DOHH2 (cell line): ENCODE results near the gene PNPLA5.

ENCODE experiments used
- H3F3A ChIP-seq: fragments of 200-600 bp; sonication (generic), shearing (Covaris generic); 2 replicates; pipeline ENCODE4 v1.6.0; 2016; ENCODE audit warnings: antibody characterized with exemption, mild to moderate bottlenecking; ENCODE audit not compliant: control insufficient read depth, insufficient read depth
- H3K27ac ChIP-seq: fragments of 200-600 bp; sonication (generic); 2 replicates; pipeline ENCODE4 v1.5.1; 2014; ENCODE audit warnings: low read depth, mild to moderate bottlenecking, low read length, moderate library complexity
- H3K27me3 ChIP-seq: fragments of 200-600 bp; sonication (generic); 2 replicates; pipeline ENCODE4 v1.6.1; 2014; ENCODE audit warnings: mild to moderate bottlenecking, low read length, mixed read lengths; ENCODE audit not compliant: control insufficient read depth
- H3K36me3 ChIP-seq: fragments of 200-600 bp; sonication (generic); 2 replicates; pipeline ENCODE4 v1.6.1; 2014; ENCODE audit warnings: mild to moderate bottlenecking, low read length, moderate library complexity, mixed read lengths; ENCODE audit not compliant: control insufficient read depth
- H3K4me1 ChIP-seq: fragments of 200-600 bp; sonication (generic); 2 replicates; pipeline ENCODE4 v1.6.1; 2014; ENCODE audit warnings: mild to moderate bottlenecking, low read length, mixed read lengths; ENCODE audit not compliant: control insufficient read depth
- H3K4me2 ChIP-seq: fragments of 200-600 bp; sonication (generic); 2 replicates; pipeline ENCODE4 v1.6.0; 2014; ENCODE audit warnings: mild to moderate bottlenecking, low read length, moderate library complexity
- H3K4me3 ChIP-seq: fragments of 200-600 bp; sonication (generic); 2 replicates; pipeline ENCODE4 v1.5.1; 2014; ENCODE audit warnings: mild to moderate bottlenecking, low read length, mixed read lengths
- H3K79me2 ChIP-seq: fragments of 200-600 bp; sonication (generic); 2 replicates; pipeline ENCODE4 v1.6.1; 2014; ENCODE audit warnings: mild to moderate bottlenecking, low read length, mixed read lengths; ENCODE audit not compliant: control insufficient read depth
- H3K9me2 ChIP-seq: fragments of 200-600 bp; sonication (generic); replicated peaks from 2 replicates; pipeline ENCODE4 v1.6.1; 2014; ENCODE audit warnings: mild to moderate bottlenecking, low read length, mixed read lengths; ENCODE audit not compliant: control insufficient read depth
- H3K9me3 ChIP-seq: fragments of 200-600 bp; sonication (generic); 2 replicates; pipeline ENCODE4 v1.6.1; 2014; ENCODE audit warnings: antibody characterized with exemption, low read length, mixed read lengths; ENCODE audit not compliant: control insufficient read depth, insufficient read depth
- H4K20me1 ChIP-seq: fragments of 200-600 bp; sonication (generic); 2 replicates; pipeline ENCODE4 v1.6.0; 2014; ENCODE audit warnings: low read depth, mild to moderate bottlenecking, antibody characterized with exemption, low read length, moderate library complexity; ENCODE audit not compliant: control insufficient read depth, insufficient read depth
- CTCF ChIP-seq: fragments of 200-600 bp; sonication (generic); IDR thresholded peaks from one replicate; pipeline ENCODE4 v1.5.1; 2014; ENCODE audit warnings: antibody characterized with exemption, mild to moderate bottlenecking, low read depth, low read length; ENCODE audit not compliant: poor library complexity, severe bottlenecking
- EZH2phosphoT487 ChIP-seq: fragments of 200-600 bp; sonication (generic); IDR thresholded peaks from 2 replicates; pipeline ENCODE4 v1.6.1; 2017; ENCODE audit warnings: borderline replicate concordance, mild to moderate bottlenecking, antibody characterized with exemption, low read length, moderate library complexity, mixed read lengths

The PNPLA5 gene

GRCh38 chr22:43928908-43929307 is 37.1 kb upstream of the PNPLA5 start:
- Histone ChIP-seq H3K36me3 (no peaks in the 10 kb centered on the region), H3K9me3 (no peaks in the 10 kb centered on the region), H3K27me3 (no peaks in the 10 kb centered on the region), H3K79me2 (no peaks in the 10 kb centered on the region), H3F3A (no peaks in the 10 kb centered on the region), H3K27ac (no peak overlapping the region), H3K4me1 (no peaks in the 10 kb centered on the region), H3K4me2 (no peak overlapping the region), H3K4me3 (no peak overlapping the region), H4K20me1 (0 out of 2 replicates have a peak, but pooled peaks cover 3% of the 10 kb centered on the region), H3K9me2 (no peaks in the 10 kb centered on the region)
- no peak for TF ChIP-seq EZH2phosphoT487
- no peak for TF ChIP-seq CTCF

- Histone ChIP-seq H3K4me1 (no peaks in the 10 kb centered on the region), H3K27ac (no peak overlapping the region), H3K9me3 (no peaks in the 10 kb centered on the region), H4K20me1 (0 out of 2 replicates have a peak, but pooled peaks cover 3% of the 10 kb centered on the region), H3K27me3 (no peaks in the 10 kb centered on the region), H3K9me2 (no peaks in the 10 kb centered on the region), H3F3A (no peaks in the 10 kb centered on the region), H3K4me3 (no peak overlapping the region), H3K4me2 (no peak overlapping the region), H3K79me2 (no peaks in the 10 kb centered on the region), H3K36me3 (no peaks in the 10 kb centered on the region)
- no peak for TF ChIP-seq CTCF
- no peak for TF ChIP-seq EZH2phosphoT487
These were observed 36.7 kb upstream of the PNPLA5 start for GRCh38 chr22:43928468-43928867.

GRCh38 chr22:43926349-43926710 is 34.5 kb upstream of the PNPLA5 start:
- no peak overlapping the region for H3K4me3 ChIP-seq
- H3K79me2 ChIP-seq = no peaks in the 10 kb centered on the region
- H3K4me2 ChIP-seq = no peak overlapping the region
- H3K27ac ChIP-seq = no peak overlapping the region
- H3K36me3 ChIP-seq = no peaks in the 10 kb centered on the region
- no peaks in the 10 kb centered on the region for H3K9me2 ChIP-seq
- H3K4me1 ChIP-seq = no peaks in the 10 kb centered on the region
- no peaks in the 10 kb centered on the region for H3K9me3 ChIP-seq
- TF ChIP-seq CTCF (no peak), EZH2phosphoT487 (no peak)
- H3F3A ChIP-seq = no peaks in the 10 kb centered on the region
- 0 out of 2 replicates have a peak, but pooled peaks cover 3% of the 10 kb centered on the region for H4K20me1 ChIP-seq
- H3K27me3 ChIP-seq = no peaks in the 10 kb centered on the region
